GM23338 (cell line): ENCODE data around the gene BNIP5.

Source experiments
- CTCF ChIP-seq, 2 experiments: fragments of 200-600 bp in 1 of 2; sonication (generic) in 1 of 2; conservative IDR thresholded peaks; 2 replicates each; pipeline versions ENCODE4 v1.5.1 to v1.6.1; 2016 to 2017; ENCODE audit warnings: antibody characterized with exemption in 2 of 2, low read depth in 2 of 2, mild to moderate bottlenecking in 2 of 2, moderate library complexity in 1 of 2
- ETS1 ChIP-seq: IDR thresholded peaks from 2 replicates; pipeline ENCODE4 v1.6.1; 2016; ENCODE audit warnings: antibody characterized with exemption
- EZH2 ChIP-seq: fragments of 200-600 bp; sonication (generic); IDR thresholded peaks from one replicate; pipeline ENCODE4 v1.8.0; 2017; ENCODE audit warnings: antibody characterized with exemption, mild to moderate bottlenecking, low read depth; ENCODE audit not compliant: unreplicated experiment
- EZH2phosphoT487 ChIP-seq: fragments of 200-600 bp; sonication (generic); IDR thresholded peaks from one replicate; pipeline ENCODE4 v1.8.1; 2018; ENCODE audit warnings: antibody characterized with exemption; ENCODE audit not compliant: unreplicated experiment
- JUNB ChIP-seq: IDR thresholded peaks from one replicate; pipeline ENCODE4 v1.6.1; 2016; ENCODE audit warnings: antibody characterized with exemption; ENCODE audit not compliant: unreplicated experiment
- POLR2AphosphoS5 ChIP-seq: IDR thresholded peaks from 2 replicates; pipeline ENCODE4 v1.6.1; 2016; ENCODE audit warnings: antibody characterized with exemption, low read depth
- REST ChIP-seq: IDR thresholded peaks from one replicate; pipeline ENCODE4 v1.6.1; 2018; ENCODE audit warnings: antibody characterized with exemption; ENCODE audit not compliant: unreplicated experiment
- STAT1 ChIP-seq: IDR thresholded peaks from one replicate; pipeline ENCODE4 v1.6.1; 2016; ENCODE audit warnings: antibody characterized with exemption; ENCODE audit not compliant: unreplicated experiment
- ZNF114 ChIP-seq: fragments of 250-450 bp; sonication (Bioruptor Pico); IDR thresholded peaks from 2 replicates; pipeline ENCODE4 v1.5.0; 2020; ENCODE audit warnings: mild to moderate bottlenecking, moderate library complexity

GRCh38 chr6:36374194-36374593 is 37.5 kb upstream of the BNIP5 start:
- TF ChIP-seq ZNF114 (CRISPR knock-in tag), result no peak
- no peak for TF ChIP-seq CTCF (conservative IDR thresholded peaks at IDR 0.05; ENCODE audit: low read depth in 2 of 2)
- no peak for TF ChIP-seq REST
- TF ChIP-seq JUNB, result no peak
- TF ChIP-seq ETS1, result no peak
- no peak for TF ChIP-seq EZH2phosphoT487
- TF ChIP-seq EZH2, result no peak
- TF ChIP-seq POLR2AphosphoS5, result no peak
- no peak for TF ChIP-seq STAT1
